Smooth muscle cell of trachea (primary cell): ENCODE results near the gene AGPAT1. TPM values are rescaled to one million over a fixed set of nuclear protein-coding genes. Genes with fewer than 3 reads are reported as not detected.

Experiments
- total RNA-seq: library from RNA; depleted of rRNA; stranded (reverse); fragments of >200 nt; gene quantifications from 2 replicates; pipeline ENCODE4 v1.2.1, GENCODE V29; 2014

The AGPAT1 gene
- 17.5 and 42.2 TPM in 2 replicates for total RNA-seq

GRCh38 chr6:32175711-32176475 lies at the start of gene AGPAT1:
AGPAT1 (minus strand) TSS chr6:32176084; CDS start chr6:32171496, 4,588 bp downstream.

GRCh38 chr6:32223258-32224235 lies 47.7 kb upstream of the AGPAT1 start, which contains the start of gene NOTCH4:
NOTCH4 (minus strand) TSS chr6:32224067; CDS start chr6:32223928, 139 bp downstream.

GRCh38 chr6:32192608-32193039 lies 16.7 kb upstream of the AGPAT1 start, which contains the start of gene GPSM3:
GPSM3 (minus strand) TSS chr6:32192643; CDS start chr6:32192513, 130 bp downstream.

GRCh38 chr6:32190054-32190851 lies 14.4 kb upstream of the AGPAT1 start, which contains the start of gene PBX2:
PBX2 (minus strand) TSS chr6:32190202; CDS start chr6:32189915, 287 bp downstream.

GRCh38 chr6:32184084-32184640 lies 8.3 kb upstream of the AGPAT1 start, which contains the start of gene AGER:
AGER (minus strand) TSS chr6:32184253; CDS start chr6:32184222, 31 bp downstream.

GRCh38 chr6:32177788-32178546 lies 2.1 kb upstream of the AGPAT1 start, which contains the start of gene RNF5:
RNF5 (plus strand) TSS chr6:32178405; CDS start chr6:32178512, 107 bp downstream.

GRCh38 chr6:32164295-32164694 lies 11.6 kb downstream of the AGPAT1 start, which contains the start of gene EGFL8:
EGFL8 (plus strand) TSS chr6:32164595; CDS start chr6:32166166, 1,571 bp downstream.

GRCh38 chr6:32153564-32154513 lies 22.0 kb downstream of the AGPAT1 start, which contains the start of gene PPT2:
PPT2 (plus strand) TSS chr6:32154141; CDS start chr6:32154595, 454 bp downstream.

GRCh38 chr6:32151863-32152768 lies 23.8 kb downstream of the AGPAT1 start, which contains the start of gene PRRT1:
PRRT1 (minus strand) TSS chr6:32151939; CDS start chr6:32151827, 112 bp downstream.

GRCh38 chr6:32127717-32128592 lies 47.9 kb downstream of the AGPAT1 start, which contains the start of gene ATF6B:
ATF6B (minus strand) TSS chr6:32128246; CDS start chr6:32128207, 39 bp downstream.

Other genes starting within 250 kb of the AGPAT1 start
- 2.8 and 13.1 TPM in 2 replicates for gene C2, start 248.4 kb downstream of the AGPAT1 start, total RNA-seq
- gene CFB, start 230.0 kb downstream of the AGPAT1 start, total RNA-seq, result 24.1 and 45.0 TPM in 2 replicates
- gene NELFE, start 217.1 kb downstream of the AGPAT1 start, total RNA-seq, result 108 and 168 TPM in 2 replicates
- gene SKIC2, start 216.9 kb downstream of the AGPAT1 start, total RNA-seq, result 57.7 and 89.3 TPM in 2 replicates
- gene DXO, start 203.9 kb downstream of the AGPAT1 start, total RNA-seq, result 12.8 and 15.1 TPM in 2 replicates
- gene C4A, start 194.0 kb downstream of the AGPAT1 start, total RNA-seq, result 4.1 and 11.6 TPM in 2 replicates
- 6.4 and 6.8 TPM in 2 replicates for gene C4B, start 161.3 kb downstream of the AGPAT1 start, total RNA-seq
- 0.17 and 0.44 TPM in 2 replicates for gene CYP21A2, start 137.7 kb downstream of the AGPAT1 start, total RNA-seq
- 7.7 and 77.6 TPM in 2 replicates for gene TNXB, start 66.7 kb downstream of the AGPAT1 start, total RNA-seq
- 20.8 and 27.2 TPM in 2 replicates for gene ATF6B, start 47.8 kb downstream of the AGPAT1 start, total RNA-seq
- gene FKBPL, start 45.8 kb downstream of the AGPAT1 start, total RNA-seq, result 6.7 and 6.8 TPM in 2 replicates
- gene PRRT1, start 24.1 kb downstream of the AGPAT1 start, total RNA-seq, result 0.33 and 0.44 TPM in 2 replicates
- gene PPT2, start 21.9 kb downstream of the AGPAT1 start, total RNA-seq, result 14.7 and 15.9 TPM in 2 replicates
- gene EGFL8, start 11.5 kb downstream of the AGPAT1 start, total RNA-seq, result 0.66 and 1.9 TPM in 2 replicates
- 17.5 and 30.7 TPM in 2 replicates for gene RNF5, start 2.3 kb upstream of the AGPAT1 start, total RNA-seq
- 0.44 and 0.50 TPM in 2 replicates for gene AGER, start 8.2 kb upstream of the AGPAT1 start, total RNA-seq
- gene PBX2, start 14.1 kb upstream of the AGPAT1 start, total RNA-seq, result 57.5 and 61.2 TPM in 2 replicates
- 1.3 and 1.8 TPM in 2 replicates for gene GPSM3, start 16.6 kb upstream of the AGPAT1 start, total RNA-seq
- 1.3 and 2.0 TPM in 2 replicates for gene NOTCH4, start 48.0 kb upstream of the AGPAT1 start, total RNA-seq
- not detected in 2 replicates for gene TSBP1, start 195.8 kb upstream of the AGPAT1 start, total RNA-seq
- gene BTNL2, start 231.1 kb upstream of the AGPAT1 start, total RNA-seq, result not detected in 2 replicates